Suppressor macrophage (primary cell): ENCODE results near the gene ISY1.
"Not testable (repeated sequence)": the region's sequence is repeated elsewhere in the genome, so short reads cannot be mapped to it uniquely, and the experiment has no call there.

Experiments
- DNase-seq, 4 experiments: peaks; one replicate each; pipeline ENCODE4 v3.0.0-alpha.2; 2020 to 2022

ISY1 gene

DNA sequence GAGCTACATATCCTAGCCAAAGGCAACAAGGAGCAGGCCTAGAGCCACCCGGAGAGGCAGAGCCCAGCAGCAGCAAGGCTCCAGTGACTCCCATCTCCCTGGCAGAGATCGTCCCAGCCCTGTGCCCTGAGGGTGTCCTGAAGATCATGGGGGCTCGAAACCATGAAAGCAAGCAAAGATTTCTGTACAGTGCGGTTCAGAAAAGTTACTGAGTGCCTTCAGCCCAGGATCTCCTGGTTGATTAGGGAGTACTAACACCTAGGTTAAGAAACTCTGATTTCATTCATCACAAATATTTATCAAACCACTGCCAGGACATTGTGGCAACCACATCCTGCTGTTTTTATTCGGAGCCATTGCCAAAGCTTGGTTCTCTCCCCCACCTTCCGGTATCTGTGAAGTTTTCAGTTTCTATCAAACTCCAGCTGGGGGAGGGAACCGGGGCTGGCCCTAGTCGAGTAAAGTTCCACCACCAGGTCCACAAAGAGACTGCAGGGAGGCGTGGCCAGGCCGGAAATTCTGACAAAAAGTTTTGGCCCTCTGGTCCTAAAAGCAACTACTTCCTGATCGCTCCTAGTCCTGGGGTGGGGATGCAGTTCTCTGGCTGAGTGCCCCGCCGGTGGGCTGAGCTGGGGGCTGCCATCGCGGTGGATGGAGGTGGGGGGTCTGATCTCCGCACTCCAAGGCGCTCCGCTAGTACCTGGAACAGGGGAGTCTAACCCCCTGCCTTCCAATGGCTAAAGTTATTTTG is 40.4 kb downstream of the ISY1 start:
- DNase-seq, result peak; percentile 93 to 96 (median 95)

GRCh38 chr3:129119365-129120100 is 41.3 kb downstream of the ISY1 start:
- peak in 1 of 4 experiments; percentile 19 for DNase-seq

- DNase-seq, result no peak
Measured at GRCh38 chr3:129118745-129119144, 42.1 kb downstream of the ISY1 start.

DNA sequence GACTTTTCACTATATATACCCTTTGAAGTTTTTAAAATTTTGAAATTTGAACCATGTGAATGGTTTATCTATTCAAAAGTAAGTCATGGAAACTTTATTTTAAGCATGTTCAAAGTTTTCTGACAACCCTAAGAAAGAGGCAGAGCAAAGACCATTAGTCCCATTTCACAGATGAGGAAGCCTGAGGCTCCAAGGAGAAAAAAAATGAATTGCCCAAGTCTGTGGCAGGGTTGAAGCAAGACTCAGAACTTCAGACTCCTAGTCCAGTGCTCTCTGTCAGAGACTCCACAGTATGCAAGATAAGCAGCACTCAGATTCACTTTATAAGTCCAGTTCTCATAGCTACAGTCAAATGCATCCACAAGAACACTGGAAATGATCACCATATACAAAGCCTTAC is 43.7 kb downstream of the ISY1 start:
- no peak for DNase-seq

- peak; percentile 40 to 67 (median 64) for DNase-seq
Measured at GRCh38 chr3:129116482-129116946, 44.3 kb downstream of the ISY1 start.

GRCh38 chr3:129114455-129114854 is 46.4 kb downstream of the ISY1 start:
- no peak for DNase-seq

GRCh38 chr3:129112308-129113052 is 48.4 kb downstream of the ISY1 start:
- peak; percentile 75 to 91 (median 84) for DNase-seq

DNA sequence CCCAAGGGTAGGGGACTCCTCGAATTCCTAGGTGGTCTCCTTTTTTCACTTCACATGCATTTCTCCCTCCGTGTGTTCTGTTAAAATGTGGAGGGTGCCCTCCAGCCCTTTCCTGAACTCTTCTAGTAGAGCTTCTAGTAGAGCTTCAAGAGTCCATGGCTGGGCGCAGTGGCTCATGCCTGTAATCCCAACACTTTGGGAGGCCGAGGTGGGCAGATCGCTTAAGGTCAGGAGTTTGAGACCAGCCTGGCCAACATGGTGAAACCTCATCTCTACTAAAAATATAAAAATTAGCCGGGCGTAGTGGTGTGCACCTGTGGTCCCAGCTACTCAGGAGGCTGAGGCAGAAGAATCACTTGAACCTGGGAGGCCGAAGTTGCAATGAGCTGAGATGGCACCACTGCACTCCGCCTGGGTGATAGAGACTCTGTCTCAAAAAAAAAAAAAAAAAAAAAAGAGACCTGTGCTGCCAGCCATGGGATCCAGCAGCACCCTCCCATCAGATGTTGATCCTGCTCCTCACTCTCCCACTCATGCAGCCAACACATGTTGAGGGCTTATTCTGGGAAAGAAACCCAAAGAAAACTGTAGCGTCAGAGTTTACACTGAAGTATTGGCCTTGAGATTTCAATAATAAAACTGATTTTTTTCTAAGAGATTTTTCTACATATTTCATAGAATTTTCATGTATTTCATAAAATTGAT is 49.6 kb downstream of the ISY1 start:
- not testable (repeated sequence) for DNase-seq

DNA sequence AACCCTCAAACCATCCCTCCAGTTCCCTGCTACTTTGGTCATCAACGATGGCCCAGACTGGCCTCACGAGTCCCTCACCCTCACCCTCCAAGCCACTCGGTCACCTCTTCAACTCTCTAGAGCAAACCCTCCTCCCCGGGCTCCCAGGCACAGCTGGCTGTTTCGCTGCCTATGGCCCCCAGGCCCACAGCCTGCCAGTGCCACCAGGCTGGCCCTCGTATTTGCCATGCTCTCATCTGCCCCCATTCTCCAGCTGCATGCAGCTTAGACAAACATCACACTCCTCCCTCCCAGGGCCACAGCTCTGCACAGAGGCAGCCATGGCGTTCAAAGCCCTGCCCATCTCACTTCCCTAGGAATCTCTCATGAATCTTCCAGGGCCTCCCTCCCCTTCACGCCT is 53.1 kb downstream of the ISY1 start:
- no peak for DNase-seq

DNA sequence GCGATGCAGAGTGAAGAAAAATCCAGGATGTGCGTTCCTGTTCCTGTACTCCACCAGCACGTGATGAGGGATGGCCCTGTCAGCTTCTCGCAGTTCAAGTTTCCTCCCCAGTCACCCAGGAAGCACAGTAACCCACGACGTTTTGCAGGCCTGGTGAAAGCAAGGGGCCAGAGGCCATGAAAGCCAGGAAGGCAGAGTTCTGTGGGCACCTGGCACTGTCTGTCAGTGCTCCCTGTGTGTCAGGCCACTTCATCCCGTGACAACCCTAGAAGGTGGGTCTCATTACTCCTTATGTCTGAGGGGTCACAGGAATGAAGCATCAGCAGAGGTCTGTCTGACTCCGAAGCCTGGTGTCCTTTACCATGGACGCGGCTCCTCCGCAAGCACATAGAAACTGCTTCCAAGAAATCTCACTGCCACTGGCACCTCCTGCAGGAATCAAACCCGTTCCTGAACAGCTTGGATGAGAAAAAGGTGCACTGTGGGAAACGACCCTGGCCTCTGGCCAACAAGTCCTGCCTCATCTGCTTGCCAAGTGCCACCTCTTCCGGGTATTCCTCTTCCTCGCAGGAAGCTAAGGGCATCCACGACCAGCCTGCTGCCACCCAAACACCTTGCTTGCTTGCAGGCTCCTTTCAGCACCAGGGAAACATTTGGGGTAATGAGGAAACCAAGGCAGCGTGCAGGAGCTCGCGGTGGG is 53.8 kb downstream of the ISY1 start:
- no peak for DNase-seq

DNA sequence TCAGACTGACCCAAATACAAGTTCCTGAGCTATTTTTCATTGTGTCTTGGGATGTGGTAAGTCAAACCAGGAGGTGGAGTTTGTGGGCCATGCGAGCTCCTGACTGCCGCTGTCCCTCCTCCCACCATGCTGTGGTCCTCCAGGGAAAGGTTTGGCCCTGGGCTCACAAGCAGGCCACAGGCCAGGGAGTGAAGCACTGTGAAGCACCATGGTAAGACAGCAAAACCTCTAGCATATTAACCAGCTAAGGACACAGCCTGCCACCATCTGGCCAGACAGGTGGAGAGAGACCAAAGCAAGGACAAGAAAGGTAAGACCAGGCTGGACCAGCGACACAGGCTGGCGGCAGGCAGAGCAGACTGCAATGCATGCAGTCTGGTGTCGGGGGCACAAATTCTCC is 54.5 kb downstream of the ISY1 start:
- no peak for DNase-seq

- no peak for DNase-seq
Measured at GRCh38 chr3:129105862-129106261, 55.0 kb downstream of the ISY1 start.

DNA sequence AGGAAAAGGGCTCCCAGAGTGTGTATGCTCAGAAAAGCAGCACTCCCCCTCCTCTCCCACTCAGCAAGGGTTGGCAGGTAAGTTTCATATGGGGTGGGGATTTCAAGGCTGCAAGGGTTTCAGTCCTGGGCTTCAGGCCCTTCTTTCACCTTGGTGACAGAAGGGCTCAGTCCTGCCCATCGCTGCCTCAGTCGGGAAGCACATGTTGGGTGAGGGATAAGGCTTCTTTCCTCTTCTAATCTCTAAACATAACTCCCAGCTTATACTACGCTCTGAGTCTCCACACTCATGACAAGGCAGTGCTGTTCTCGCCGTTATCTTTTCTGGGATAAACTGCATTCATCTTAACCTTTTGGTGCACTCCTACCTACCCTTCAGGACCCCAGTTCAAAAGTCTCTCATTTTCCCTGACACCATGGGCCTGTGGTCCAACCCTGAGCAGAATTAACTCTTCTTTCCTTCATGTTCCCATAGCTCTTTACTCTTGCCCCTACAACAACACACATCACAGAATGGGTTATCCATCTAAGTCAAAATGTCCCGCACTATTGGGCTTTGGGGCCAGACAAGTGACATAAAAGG is 56.3 kb downstream of the ISY1 start:
- no peak for DNase-seq

DNA sequence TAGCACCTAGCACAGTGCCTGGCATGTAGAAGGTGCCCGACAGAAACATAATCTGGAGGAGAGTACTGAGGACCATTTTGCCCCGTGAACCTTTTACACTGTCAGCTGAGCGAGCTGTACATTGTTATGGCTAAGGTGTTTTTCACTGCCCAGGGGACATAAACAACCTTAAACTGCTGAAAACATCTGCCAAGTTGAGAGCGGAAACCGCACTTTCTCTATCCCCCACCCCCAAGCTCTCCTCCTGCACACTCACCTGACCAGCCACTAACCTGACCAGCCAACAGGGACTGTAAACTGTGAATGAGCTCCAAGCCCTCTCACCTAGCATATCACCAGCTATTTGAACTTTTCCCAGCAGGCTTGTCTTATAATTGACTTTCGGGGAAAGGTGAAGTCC is 56.8 kb downstream of the ISY1 start:
- no peak for DNase-seq

DNA sequence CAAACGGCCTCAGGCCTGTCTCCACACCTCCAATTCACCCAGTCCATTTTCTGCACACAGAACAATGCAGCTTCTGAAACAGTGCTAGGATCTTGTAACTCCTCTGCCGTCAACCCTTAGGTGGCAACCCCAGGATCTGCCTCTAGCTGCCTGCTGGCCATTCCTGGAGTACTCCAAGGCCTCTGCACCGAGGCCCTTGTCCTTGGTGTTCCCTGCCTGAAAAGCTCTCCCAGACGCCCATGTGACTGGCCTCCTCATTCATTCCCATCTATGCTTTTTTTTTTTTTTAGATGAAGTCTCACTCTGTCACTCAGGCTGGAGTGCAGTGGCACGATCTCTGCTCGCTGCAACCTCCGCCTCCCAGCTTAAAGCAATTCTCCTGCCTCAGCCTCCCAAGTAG is 57.6 kb downstream of the ISY1 start:
- no peak for DNase-seq

GRCh38 chr3:129101370-129102138 is 59.3 kb downstream of the ISY1 start:
- no peak for DNase-seq

GRCh38 chr3:129100274-129100673 is 60.6 kb downstream of the ISY1 start:
- DNase-seq, result no peak

GRCh38 chr3:129095285-129095684 is 65.6 kb downstream of the ISY1 start:
- no peak for DNase-seq

DNA sequence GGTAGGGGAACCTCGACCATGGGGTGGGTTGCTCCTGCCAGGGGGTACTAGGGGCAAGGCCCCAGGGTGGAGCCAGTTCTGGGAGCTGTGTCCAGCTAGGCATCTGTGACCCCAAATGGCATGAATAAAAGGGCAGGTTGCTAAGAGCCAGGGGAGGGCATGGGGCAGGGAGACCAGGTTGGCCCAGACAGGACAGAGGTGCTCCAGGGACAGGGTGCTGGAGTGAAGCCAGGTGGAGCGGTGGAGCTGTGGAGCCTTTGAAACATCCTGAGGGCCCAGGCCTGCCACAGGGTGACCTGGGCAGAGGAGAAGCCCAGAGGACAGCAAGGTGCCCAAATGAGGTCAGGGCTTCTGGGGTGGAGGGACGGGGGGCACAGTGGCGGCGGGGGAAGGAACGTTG is 72.6 kb downstream of the ISY1 start:
- DNase-seq, result not testable (repeated sequence)

- DNase-seq, result peak in 3 of 4 experiments; percentile 42 to 50 (median 42)
Measured at GRCh38 chr3:129087904-129088303, 73.0 kb downstream of the ISY1 start.
